ENCODE measurements around the gene PHF19.

PHF19 gene

GRCh38 chr9:120876842-120877240 is at the start of gene PHF19:
Gene PHF19, minus strand, starts transcription at chr9:120877188. Its CDS starts 2,447 bp downstream, at chr9:120874741.
- peak; percentile 41 for DNase-seq

GRCh38 chr9:120926397-120926928 is 49.5 kb upstream of the PHF19 start, which contains the start of gene TRAF1:
Gene TRAF1, minus strand, starts transcription at chr9:120926796. Its CDS starts 721 bp downstream, at chr9:120926075.
- no peak for DNase-seq

DNA sequence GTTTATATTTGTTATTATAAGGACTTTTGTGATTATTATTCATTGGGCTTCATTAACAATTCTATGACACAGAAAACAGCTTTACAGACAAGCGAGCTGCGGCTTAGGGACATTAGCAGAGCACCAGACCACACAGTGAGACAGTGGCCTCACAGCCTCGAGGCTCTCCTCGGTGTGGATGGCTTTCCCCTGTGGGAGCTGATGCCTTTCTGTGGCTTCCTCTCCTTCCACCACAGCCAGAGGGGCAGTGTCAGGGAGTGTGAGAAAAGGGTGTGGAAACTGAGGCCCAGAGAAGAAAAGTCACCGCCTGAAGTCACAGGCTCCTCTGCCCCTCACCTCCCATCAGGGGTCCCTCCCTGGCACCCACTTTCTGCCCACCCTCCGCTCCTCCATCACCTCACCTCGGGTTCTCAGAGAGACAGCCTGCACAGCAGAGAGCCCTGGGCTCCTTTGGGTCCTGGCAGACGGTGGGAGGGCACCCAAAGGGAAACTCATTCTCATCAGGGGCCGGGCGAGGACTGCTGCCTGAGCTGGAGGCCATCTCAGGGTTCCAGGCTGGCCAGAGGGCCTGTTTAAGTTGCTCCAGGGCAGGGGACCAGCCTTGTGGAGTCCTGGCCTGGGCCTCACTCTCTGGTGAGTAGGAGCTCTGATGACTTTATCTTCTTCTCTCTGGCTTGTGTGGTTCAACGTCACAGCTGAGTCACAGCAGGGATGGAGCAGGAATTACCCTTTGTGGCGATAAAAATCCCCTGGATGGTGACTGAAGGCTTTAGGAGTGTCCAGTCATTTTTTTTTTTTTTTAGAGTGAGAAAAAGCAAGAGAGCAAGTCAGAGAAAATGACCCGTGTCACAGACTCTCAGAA is 48.8 kb upstream of the PHF19 start:
- DNase-seq, result peak; percentile 74

DNA sequence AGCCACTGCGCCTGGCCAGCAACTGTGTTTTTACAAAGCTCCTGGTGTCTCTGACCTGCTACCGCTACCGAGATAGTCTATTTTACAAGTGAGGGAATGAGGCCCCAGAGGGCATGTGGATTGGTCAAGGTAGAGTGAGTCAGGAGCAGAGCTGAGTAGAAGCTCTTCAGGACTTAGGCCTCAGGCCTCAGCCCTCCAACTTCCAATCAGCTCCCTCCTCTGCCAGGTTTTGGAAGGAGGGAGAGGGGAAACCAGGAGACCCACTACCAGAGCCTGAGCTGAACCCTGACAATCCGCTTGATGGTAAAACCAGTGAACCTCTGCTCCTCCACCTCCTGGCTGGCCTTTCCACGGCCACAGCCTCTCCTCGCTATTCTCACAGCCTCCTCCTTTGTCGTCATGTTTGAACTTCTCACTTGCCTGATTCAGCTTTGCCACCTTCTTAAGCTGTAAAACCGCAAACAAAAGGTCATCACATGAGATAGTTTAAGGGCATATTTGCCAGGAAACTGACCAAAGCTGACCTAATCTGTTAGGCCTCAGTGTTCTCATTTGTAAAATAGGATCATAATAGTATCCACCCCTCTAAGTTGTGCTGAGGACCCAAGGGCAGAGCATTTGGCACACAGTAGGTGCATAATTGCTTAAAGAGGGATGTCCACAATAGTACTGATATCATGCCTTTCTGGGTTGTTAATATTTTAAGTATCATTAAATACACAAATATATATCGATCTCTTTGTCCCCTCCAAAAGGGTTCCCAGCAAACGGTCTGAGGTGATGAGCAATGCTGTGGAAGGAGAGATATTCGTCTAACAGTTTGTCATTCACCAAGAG is 47.9 kb upstream of the PHF19 start:
- DNase-seq, result no peak

DNA sequence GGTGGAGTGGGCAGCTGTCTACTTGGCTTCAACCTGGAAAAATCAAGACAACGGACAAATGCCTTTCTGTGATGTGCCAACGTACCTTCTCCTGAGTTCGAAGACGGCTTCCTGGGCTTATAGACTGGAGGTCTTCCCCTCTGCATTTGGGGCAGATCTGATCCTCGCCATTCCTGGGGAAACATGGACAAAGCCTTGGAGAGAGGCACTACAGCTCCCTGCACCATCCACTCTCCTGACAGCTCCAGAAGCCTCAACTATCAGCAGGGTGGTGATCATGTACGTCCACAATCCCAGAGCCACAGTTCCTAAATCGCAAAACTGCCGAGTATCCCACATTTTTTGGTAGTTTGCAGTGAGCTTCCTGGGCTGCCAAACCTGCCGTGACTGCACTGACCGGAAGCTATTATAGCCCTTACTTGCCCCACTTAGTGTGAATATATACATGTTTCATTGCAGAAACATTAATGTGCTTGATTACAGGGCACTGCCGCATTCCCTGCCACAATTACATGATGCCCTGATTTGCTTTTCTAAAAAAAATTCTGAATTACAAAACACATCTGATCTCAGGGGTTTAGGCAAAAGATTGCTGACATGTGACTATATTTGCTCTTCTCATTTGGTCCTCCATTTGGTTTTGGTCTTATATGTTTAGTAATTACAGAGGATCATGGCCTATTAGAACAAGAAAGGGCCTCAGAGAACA is 46.8 kb upstream of the PHF19 start:
- DNase-seq, result no peak

DNA sequence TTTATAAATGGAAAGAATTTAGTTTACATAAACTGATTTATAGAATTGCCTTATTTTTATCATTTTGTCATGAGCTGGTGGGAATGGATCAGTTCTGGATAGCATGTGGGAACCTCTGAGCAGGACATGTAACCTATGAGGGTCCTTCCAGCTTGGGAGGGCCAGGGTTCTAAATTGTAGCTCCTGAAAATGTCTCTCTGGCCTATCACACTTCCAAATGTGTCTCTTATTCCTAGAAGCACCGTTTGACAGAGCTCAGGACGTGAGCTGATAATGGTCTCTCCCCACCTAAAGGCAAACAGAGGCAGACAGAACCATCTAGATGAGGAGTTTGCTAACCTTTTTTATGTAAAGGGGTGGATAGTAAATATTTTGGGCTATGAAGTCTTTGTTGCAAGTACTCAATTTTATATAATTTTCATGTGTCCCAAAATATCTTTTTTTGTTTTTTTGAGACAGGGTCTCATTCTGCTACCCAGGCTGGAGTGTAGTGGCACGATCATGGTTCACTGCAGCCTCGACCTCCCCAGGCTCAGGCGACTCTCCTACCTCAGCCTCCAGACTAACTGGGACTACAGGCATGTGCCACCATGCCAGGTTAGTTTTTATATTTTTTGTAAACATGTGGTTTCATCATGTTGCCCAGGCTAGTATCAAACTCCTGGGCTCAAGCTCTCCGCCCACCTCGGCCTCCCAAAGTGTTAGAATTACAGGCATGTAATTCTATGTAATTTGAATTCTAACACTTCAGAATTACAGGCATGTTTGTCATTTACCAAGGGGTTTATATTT is 45.6 kb upstream of the PHF19 start:
- DNase-seq, result no peak

- DNase-seq, result no peak
Measured at GRCh38 chr9:120921661-120922181, 44.7 kb upstream of the PHF19 start.

DNA sequence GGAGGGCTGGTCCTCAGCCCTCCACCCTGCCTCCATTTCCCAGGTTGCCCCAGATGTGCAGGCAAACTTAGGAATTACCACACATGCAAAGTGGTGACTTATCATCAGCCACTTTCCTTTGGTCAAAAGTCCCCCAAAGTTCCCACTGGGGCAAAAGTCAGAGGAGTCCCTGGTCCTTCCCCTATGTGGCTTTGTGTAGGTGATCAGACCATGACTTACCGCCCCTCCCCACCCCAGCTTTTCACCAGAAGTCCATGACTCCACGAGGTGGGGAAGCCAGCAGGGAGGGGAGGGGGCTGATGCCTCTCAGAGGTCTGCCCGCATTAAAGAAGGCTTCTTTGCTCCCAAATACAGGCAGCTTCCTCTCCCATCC is 43.8 kb upstream of the PHF19 start:
- no peak for DNase-seq

DNA sequence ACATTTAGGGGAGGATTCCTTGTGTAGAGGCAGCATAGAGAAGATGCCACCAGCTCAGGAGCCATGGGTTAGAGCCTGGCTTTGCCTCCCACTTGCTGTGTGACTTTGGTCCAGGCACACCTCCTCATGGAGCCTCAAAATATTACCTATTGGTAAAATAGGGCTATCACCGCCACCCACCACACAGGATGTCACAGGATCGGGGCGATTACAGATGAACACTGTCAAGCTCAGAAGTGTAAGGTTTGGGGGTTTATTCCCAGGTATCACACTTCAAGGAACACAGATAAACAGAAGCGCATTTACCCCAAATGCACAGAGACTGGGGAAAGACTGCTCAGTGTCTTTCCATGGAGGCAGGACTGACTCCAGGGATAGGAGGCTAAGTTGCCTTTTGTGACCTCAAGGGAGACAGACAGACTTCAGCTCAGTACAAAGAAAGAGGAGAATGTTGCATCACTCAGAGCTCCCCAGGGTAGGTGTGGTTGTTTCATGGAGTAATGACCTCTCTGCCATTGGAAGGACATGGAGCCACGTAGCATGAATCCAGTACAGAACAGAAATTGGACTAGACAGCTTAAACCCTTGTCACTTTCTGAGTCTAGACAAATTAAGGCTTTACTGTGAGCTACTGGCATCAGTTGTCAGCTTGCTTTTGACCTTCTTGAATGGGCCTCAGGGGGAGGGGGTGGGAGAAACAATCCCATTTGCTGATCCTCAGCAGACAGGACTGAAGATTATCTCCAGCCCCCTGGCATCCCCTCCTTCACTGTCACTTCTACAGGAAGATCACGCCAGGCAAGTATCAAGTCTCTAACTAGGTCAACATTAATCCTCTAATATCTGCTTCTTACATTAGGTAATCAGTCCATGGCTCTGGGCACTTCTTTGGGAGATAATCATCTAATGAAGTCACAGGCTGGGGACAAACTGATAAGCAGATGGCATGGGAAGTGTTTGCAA is 43.1 kb upstream of the PHF19 start:
- DNase-seq, result no peak

DNA sequence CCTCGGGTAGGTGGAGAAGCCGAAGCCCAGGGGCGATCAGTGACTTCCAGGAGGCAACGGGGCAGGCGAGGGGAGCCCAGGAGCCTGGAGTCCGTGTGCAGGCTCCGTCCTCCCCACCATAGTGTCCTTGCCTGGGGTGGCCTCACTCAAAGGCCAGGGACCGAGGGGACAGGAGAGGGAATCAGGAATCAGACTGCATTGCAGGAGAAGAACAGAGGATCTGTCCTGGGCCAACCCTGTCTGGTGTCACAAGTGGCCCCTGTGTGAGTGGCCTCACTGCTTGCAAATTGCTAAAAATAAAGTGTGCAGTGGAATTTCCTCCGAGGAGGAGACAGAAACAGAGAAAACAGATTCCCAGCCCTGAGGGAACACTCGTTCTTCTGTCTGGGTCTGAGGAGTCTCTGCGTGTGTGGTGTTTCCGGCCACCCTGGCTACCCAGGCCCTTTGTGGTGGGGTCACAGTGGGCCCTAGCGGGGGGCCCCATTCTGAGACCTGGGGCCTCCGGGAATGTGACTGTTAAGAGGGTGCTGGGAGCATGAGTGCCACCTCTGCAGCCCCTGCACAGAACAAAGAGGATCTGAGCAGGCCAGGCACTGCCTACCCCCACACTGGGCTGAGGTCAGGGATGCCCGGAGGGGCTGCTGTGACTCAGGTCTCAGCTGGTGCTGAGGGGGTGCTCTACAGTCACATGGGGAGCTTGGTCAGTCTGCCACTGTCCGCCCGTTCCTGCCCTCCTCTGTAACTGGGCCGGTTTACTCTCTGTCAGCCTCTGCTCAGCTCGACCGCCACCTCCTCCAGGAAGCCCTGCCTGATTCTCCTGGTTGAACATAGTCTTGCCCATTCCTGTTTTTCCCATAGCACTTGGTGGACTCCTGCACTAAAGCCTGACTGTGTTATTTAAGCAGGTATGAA is 42.2 kb upstream of the PHF19 start:
- no peak for DNase-seq

DNA sequence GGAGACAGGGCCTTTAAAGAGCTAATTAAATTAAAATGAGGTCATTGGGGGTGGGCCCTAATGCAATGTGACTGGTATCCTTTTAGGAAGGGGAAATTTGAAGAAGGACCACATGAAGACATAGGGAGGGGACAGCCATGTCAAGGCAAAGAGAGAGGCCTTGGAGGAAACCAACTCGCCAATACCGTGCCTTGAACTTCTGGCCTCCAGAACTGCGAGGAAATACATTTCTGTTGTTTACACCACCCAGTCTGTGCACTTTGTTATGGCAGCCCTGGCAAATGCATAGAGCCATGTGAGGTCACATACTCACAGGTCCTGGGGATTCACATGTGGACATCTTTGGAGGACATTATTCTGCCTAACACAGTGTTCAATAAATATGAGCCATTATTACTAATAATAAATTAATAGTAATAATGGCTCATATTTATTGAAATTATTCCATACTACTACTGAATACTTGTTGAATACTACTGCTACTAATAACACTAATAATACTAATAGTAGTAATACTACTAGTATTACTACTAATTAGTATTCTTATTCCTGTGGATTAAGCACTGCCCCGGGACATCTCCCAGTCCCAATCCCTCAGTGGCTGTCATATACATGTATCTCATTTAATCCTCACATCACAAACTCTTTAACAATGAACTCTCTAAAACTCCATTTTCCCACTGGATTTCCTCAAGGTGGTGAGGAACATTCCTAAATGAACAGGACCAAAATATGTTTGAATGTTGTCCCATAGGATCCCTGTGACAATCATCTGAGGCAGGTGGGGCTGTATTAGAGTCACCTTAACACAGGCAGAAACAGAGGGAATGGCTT is 41.2 kb upstream of the PHF19 start:
- DNase-seq, result no peak

DNA sequence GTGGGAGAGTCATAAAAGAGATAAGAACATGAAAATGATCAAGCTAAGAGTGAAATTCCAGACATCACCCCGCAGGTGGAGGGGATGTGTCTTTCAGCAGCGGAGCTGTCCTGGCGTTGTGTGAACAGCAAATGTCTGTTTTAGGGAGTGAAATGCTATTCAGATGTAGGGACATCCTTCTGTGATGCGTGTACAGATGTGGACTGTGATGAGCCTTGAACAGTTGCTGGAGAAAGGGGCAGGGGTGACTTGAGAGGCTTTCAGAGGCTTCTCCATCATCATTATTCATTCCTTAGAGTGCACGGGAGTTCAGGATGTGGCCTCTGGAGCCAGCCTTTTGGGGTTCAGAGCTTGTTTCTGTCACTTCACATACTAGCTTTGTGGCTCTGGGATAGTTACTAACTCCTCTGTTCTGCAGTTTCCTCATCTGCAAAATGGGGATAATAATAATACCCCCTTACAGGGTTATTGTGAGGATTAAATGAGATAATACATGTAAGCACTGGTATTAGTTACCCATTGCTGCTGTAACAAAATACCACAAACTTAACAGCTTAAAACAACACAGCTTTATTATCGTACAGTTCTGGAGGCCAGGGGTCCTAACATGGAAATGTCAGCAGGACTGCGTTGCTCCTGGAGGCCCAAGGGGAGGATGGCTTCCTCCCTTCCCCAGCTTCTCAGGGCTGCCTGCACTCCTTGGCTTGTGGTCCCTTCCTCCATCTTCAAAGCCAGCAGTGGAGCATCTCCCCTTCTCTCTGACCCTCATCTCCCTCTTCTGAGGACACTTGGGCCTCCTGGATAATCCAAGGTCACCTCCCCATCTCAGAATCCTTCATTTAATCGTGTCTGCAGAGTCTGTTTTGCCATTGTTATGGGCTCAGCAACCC is 40.2 kb upstream of the PHF19 start:
- DNase-seq, result no peak

GRCh38 chr9:120916588-120916987 is 39.6 kb upstream of the PHF19 start:
- no peak for DNase-seq

GRCh38 chr9:120915854-120916470 is 39.0 kb upstream of the PHF19 start:
- DNase-seq, result no peak

GRCh38 chr9:120914953-120915352 is 38.0 kb upstream of the PHF19 start:
- DNase-seq, result no peak

DNA sequence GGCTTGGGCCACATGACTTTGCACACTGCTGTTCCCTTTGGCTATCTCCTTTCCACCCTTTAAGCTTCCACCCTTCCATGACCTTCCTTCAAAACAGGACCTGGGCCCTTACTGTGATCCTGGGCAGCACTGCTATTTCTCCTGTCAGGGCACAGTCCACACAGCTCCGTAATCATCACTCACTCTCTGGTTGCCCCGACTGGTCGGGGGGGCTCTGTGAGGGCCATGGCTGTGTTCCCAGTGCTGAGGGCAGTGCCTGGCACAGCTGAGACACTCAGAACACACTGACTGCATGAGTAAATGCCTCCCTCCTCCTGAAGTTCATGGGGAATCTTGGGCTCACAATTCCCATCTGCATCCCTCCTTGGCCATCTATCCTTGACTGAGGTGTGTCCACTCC is 37.4 kb upstream of the PHF19 start:
- DNase-seq, result no peak

DNA sequence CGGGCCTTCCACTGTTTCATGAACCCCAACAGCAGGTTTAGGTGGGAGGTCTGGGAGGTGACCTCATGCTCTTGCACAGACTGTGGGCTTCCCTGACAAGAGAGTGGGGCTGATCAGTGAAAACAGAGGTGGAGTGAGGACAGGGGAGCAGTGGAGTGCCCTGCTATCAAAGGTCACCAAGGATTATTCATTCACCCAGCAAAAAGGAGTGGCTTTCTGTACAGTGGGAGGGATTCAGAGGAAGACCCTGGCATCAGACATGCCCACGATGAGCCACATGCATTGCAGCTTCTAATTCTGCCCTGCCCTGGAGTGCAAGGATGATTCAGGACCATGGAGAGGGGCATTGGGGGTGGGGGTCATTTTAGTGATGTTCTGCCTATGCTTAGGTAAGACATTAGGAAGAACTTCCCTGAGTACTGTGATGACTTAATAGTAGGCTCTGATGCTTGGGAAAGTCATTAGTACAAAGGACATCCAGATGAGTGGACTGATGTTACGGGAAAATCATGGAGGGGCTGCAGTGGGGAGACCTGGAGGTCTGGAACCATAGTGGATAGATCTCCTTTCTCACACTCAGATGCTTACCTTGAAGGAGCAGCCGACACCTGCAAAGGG is 36.8 kb upstream of the PHF19 start:
- DNase-seq, result no peak
